H1 (cell line): ENCODE data around the gene ATP9B.

Source experiments
- BRCA1 ChIP-seq: IDR thresholded peaks from 2 replicates; pipeline ENCODE4 v1.6.1; 2012; ENCODE audit warnings: low read depth, low read length, improper control_type of control experiment
- CTCF ChIP-seq, 3 experiments: IDR thresholded peaks; 1 replicate in 2 of 3; 2 replicates in 1 of 3; pipeline versions ENCODE4 v1.5.1 to v1.6.1; 2011; ENCODE audit warnings: low read length in 3 of 3, mild to moderate bottlenecking in 3 of 3, inconsistent platforms in 2 of 3, low read depth in 1 of 3, moderate library complexity in 1 of 3; ENCODE audit not compliant: insufficient read depth in 1 of 3; ENCODE audit errors: control extremely low read depth in 1 of 3
- MAX ChIP-seq: IDR thresholded peaks from 2 replicates; pipeline ENCODE4 v1.6.1; 2012; ENCODE audit warnings: inconsistent platforms
- POLR2AphosphoS5 ChIP-seq: IDR thresholded peaks from 2 replicates; pipeline ENCODE4 v1.6.1; 2011; ENCODE audit warnings: low read depth, low read length
- RAD21 ChIP-seq, 2 experiments: IDR thresholded peaks in 1 of 2; conservative IDR thresholded peaks in 1 of 2; 2 replicates each; pipeline ENCODE4 v1.6.1; 2011; ENCODE audit warnings: low read depth in 2 of 2, low read length in 2 of 2, improper control_type of control experiment in 1 of 2, inconsistent platforms in 1 of 2, mild to moderate bottlenecking in 1 of 2, moderate library complexity in 1 of 2
- SIX5 ChIP-seq: IDR thresholded peaks from 2 replicates; pipeline ENCODE4 v1.6.1; 2011; ENCODE audit warnings: mild to moderate bottlenecking, low read depth, low read length

- TF ChIP-seq POLR2AphosphoS5 (no peak), RAD21 (IDR thresholded peaks at IDR 0.05 in 1 of 2, conservative IDR thresholded peaks at IDR 0.05 in 1 of 2; ENCODE audit: low read depth in 2 of 2, low read length in 2 of 2) (no peak), MAX (no peak), SIX5 (no peak), CTCF (IDR thresholded peaks at IDR 0.05; ENCODE audit: control extremely low read depth in 1 of 3, insufficient read depth in 1 of 3, low read depth in 1 of 3, low read length in 3 of 3) (no peak), BRCA1 (no peak)
These were observed 19.2 kb upstream of the ATP9B start for GRCh38 chr18:79050005-79050404.
